NCI-H128 (cell line): ENCODE measurements around the gene TP73.

Experiments used
- DNase-seq: peaks from one replicate; lab custom pipeline; 2025; ENCODE audit not compliant: unreplicated experiment; lab: John Stamatoyannopoulos, UW

TP73 gene

GRCh38 chr1:3776231-3776961 is 124.1 kb downstream of the TP73 start:
- DNase-seq, result peak; percentile 6

DNA sequence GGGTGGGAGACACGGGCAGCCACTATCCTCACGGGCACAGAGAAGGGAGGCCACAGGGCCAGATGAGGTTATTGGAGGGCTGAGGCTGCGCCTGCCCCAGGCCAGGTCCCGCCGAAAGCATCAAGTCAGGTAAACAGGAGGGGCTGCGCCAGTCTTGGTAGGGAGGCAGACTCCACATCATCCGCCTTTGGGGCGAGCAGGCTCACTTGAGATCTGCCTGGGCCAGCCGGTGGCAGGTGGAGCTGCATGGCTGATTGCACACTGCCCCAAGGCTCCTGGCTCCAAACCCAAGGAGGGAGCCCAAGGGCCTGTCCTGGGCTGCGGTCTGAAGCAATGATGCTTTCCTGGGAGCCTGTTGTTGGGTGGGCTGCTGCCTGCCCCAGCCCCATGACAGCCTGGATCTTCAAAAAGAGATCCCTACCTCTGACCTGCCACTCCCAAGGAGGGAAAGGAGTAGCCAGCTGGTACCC is 124.8 kb downstream of the TP73 start:
- no peak for DNase-seq

GRCh38 chr1:3777647-3778589 is 125.6 kb downstream of the TP73 start:
- no peak for DNase-seq

GRCh38 chr1:3778590-3779264 is 126.4 kb downstream of the TP73 start:
- no peak for DNase-seq

DNA sequence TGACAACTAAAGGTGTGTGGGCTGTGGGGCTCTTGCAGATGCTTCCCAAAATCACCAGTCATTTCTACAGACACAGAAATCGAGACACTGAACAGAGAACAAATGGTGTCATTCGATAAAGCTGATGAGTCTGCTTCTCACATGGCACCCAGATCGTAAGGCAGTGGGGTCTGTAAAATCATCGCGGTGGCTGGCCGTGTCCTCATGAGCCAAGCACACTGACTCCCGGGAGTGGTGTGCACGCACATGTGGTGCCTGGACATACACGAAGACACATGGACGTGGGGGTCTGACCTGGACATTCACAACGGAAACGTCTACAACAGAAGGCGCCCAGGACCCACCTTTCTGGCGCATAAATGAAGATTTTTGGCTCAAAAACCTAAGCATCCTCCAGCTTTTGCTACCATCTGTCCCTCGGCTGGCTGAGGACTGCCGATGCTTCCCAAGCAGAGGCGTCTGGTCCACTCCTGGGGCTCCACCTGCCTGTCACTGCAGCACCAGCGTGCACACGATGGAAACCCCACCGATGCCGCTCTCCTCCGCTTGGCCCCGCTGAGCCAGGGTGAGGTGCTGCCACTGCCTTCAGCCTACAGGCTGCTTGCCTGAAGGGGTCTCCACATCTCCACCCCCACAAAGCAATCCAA is 127.1 kb downstream of the TP73 start:
- no peak for DNase-seq

DNA sequence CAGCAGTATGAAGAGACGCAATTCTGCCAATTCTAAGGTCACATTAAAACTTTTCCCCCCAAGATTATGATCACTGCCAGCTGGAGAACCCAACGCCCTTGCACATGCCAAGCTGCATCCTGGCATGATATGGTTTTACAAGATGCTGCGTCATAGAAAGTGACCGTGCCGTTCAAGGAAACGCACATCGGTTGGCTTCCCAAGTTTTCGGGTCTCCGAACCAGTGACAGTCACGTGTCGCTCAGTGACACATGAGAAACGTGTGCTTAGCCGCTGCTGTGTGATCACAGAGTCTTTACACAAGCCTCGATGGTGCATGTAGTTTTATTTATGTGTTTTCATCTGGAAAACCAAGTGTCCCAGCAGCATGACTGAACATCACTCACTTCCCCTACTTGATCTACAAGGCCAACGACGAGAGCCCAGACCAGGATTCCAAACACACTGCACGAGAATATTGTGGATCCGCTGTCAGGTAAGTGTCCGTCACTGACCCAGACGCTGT is 127.6 kb downstream of the TP73 start:
- no peak for DNase-seq

- DNase-seq, result no peak
These were observed 128.6 kb downstream of the TP73 start for GRCh38 chr1:3780901-3781300.

DNA sequence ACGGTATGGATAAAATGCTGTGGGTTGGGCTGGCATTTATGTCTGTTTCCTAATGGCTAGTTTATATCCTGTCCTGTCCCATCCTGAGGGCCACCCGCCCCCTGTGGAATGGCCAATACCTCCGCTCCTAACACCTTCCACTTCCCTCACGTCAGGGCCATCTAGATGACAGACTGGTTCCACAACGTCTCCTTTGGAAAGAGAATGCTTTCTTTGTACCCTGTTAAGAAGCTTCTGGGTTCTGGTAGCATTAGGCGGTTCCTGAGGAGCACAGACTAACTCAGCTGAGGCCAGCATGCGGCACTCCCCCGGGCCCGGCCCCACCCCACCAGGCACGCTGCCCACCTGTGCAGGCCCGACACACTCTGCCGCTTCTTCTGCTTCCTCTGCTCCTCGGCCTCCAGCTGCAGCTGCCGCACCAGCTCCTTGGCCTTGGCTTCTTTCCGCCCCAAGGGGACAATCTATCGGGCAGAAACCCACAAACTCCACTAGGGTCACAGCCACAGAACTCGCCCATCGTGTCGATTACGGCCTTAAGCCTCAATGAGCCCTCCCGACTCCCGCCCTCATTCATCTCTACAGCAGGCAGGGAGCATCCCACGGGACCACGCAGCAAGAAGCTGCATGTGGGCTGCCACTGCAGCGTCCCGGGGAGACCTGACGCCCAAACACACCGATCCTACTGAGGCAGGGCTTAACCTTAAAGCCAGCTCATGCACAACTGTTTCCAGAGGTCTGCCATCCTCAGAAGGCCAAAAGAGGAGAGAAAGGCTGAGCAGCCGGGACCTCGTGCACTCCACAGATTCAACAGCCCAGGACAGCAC is 131.5 kb downstream of the TP73 start:
- no peak for DNase-seq

DNA sequence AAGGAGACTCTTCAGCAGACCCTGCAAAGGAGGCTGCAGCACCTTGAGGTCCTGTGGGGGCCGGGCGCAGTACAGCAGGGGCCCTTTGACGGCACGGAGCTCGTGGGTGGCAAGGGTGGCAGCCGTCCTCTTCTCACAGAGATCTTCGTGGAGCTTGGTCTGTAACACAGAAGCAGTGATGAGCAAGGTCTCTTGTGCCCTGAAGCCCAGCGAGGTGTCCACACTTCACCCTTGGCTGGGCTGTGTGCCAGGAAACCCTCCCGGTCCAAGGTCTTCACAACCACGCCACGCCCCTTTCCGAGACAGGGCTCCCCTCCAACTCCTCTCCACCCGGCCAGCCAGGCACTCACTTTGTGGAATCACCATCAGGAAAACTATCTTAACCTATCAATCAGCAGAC is 132.7 kb downstream of the TP73 start:
- DNase-seq, result no peak

DNA sequence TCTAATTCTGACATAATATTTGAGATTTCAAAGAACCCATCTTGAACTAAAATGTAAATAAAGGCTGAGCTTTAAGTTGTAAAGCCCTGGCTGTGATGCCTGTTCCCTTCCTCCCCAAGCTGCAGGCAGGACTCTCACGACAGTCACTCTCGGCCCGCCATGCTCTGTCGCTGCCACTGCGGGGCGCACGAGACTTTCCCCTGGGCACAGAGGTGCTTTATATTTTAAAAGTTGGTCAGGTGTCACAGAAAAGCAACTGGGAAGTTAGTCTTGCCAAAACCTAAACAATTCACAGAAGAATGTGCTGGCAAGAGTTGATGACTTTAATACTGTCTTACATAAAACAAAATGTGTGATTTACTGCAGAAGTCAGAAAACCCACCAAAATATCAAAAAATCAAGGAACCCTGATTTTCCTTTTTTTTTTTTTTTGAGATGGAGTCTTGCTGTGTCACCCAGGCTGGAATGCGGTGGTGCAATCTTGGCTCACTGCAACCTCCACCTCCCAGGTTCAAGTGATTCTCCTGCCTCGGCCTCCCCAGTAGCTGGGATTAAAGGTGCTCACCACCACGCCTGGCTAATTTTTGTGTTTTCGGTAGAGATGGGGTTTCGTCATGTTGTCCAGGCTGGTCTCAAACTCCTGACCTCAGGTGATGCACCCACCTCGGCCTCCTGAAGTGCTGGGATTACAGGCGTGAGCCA is 133.3 kb downstream of the TP73 start:
- no peak for DNase-seq
